K562 treated with DMSO at 1 percent for 48 hours (cell line): ENCODE measurements around the gene THG1L. TPM values are rescaled to one million over a fixed set of nuclear protein-coding genes. Genes with fewer than 3 reads are reported as not detected.

Experiments used
- total RNA-seq: library from RNA; unstranded; fragments of 300-600 nt; gene quantifications from 2 replicates; pipeline ENCODE4 v1.2.3, GENCODE V29; 2022; ENCODE audit warnings: low replicate concordance; ENCODE audit errors: extremely low read depth

The THG1L gene
- not detected in 2 replicates for total RNA-seq

DNA sequence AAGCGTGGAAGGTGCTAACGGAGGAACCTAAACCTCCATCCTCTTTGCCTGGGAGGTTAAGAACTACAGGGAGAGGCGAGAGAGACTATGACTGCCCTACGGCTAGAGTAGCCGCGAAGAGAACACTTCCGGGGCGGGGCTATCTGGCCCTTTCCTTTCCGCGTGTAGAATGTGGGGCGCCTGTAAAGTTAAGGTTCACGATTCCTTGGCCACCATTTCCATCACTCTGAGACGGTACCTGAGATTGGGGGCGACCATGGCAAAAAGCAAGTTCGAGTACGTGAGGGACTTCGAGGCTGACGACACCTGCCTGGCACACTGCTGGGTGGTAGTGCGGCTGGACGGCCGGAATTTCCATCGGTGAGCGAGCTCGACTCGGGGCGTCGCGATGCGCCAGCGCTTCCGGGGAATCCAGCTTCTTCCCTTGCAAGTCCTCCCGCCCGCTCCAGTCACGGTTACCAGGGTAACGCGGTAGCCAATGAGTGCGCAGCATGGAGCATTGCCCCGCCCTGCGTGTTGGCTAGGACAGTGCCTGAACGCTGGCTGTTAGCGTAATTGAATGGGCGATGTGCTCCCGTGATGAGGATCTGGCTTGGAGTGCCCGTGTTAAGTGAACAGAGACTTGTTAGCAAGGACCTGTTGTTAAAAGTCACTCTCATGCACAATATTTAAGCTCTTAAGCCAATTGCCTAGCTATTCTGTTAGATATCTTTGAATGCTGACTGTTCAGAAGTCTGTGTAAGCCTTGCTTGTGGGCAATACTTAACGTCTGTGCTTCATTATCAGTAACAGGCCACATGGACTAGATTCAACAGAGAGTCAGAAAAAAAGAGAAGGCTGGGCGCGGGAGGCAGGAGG is at the start of gene THG1L:
Gene THG1L, plus strand, starts transcription at position 149 of the 858 bp plus-strand sequence. Its CDS starts 21 bp downstream, at position 170.

DNA sequence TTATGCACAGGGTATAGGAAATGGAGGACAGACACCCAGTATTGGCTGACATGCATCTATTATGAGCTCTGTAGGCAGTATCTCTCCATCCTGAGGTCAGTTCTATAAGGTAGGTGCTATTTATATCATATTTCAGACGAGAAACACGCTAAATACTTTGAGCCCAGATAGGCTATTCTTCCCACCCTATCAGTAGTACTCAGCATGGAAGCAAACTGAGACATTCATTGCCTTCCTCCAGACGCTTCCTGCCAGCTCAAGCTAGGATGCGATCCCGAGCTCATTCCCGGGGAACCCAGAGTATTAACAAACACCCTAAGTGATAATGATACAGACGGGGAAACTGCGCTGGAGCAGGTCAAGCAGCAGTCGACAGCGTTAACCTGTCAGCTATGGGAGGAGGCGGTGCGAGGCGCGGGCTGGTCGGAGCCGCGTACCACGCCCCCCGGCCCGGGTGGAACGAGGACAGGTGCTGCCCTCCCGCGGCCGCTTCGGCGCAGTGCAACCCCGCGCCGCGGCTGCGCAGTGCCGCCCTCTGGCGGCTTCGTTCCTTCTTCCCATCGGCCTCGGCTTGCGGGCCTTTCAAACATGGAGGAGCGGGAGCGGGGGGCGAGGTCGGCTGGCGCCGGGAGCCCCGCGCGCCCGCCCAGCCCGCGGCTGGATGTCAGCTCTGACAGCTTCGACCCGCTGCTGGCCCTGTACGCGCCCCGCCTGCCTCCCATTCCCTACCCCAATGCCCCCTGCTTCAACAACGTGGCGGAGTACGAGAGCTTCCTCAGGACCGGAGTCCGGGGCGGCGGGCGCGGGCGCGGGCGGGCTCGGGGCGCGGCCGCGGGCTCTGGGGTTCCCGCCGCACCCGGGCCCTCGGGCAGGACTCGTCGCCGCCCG is 12.2 kb downstream of the THG1L start, which contains the start of gene LSM11:
Gene LSM11, plus strand, starts transcription at position 550 of the 888 bp plus-strand sequence. Its CDS starts 39 bp downstream, at position 589.

Other genes starting within 250 kb of the THG1L start
- gene ADAM19, start 155.6 kb upstream of the THG1L start, total RNA-seq, result not detected in 2 replicates
- gene SOX30, start 79.0 kb upstream of the THG1L start, total RNA-seq, result not detected in 2 replicates
- not detected in 2 replicates for gene C5orf52, start 59.9 kb upstream of the THG1L start, total RNA-seq
- gene LSM11, start 12.3 kb downstream of the THG1L start, total RNA-seq, result not detected in 2 replicates
- gene CLINT1, start 127.7 kb downstream of the THG1L start, total RNA-seq, result not detected in 2 replicates